H1 (cell line): Measurements from ENCODE around the gene WNT7A. TPM values are rescaled to one million over a fixed set of nuclear protein-coding genes. Genes with fewer than 3 reads are reported as not detected.

Source experiments
- CTCF ChIA-PET: fragments of 300-600 bp; sonication (Branson Sonifier 250); formaldehyde crosslinking; loops from one replicate; lab custom pipeline; 2021; ENCODE audit not compliant: partially characterized antibody; lab: Charles Lee
- POLR2A ChIA-PET: fragments of 300-600 bp; sonication (Branson Sonifier 250); formaldehyde crosslinking; loops from one replicate; lab custom pipeline; 2021; ENCODE audit warnings: inconsistent platforms; ENCODE audit not compliant: partially characterized antibody; lab: Charles Lee
- DNase-seq, 2 experiments: peaks; one replicate each; pipeline versions ENCODE4 v3.0.0 to v3.0.0-alpha.2; 2010 to 2022; ENCODE audit warnings: low spot score in 2 of 2, low read depth in 1 of 2, mixed read lengths in 1 of 2
- FAIRE-seq: peaks from 2 replicates; lab custom pipeline; 2011; peaks lifted over from hg19 to GRCh38; lab: Jason Lieb, UNC
- H2AFZ ChIP-seq: 2 replicates; pipeline ENCODE4 v1.8.1; 2012; ENCODE audit warnings: low read length, inconsistent platforms
- H2AK5ac ChIP-seq: 2 replicates; pipeline ENCODE4 v1.6.1; 2013; ENCODE audit warnings: low read depth, low read length
- H2BK120ac ChIP-seq: replicated peaks from 2 replicates; pipeline ENCODE3; 2013; ENCODE audit warnings: low read depth, low read length, inconsistent platforms
- H2BK12ac ChIP-seq: 2 replicates; pipeline ENCODE4 v1.6.1; 2013; ENCODE audit warnings: low read depth, low read length
- H2BK15ac ChIP-seq: 2 replicates; pipeline ENCODE4 v1.6.1; 2013; ENCODE audit warnings: low read length
- H2BK20ac ChIP-seq: 2 replicates; pipeline ENCODE4 v1.6.1; 2013; ENCODE audit warnings: low read length
- H2BK5ac ChIP-seq: 2 replicates; pipeline ENCODE4 v1.6.1; 2013; ENCODE audit warnings: low read depth, low read length
- H3K14ac ChIP-seq: 2 replicates; pipeline ENCODE4 v1.6.1; 2013; ENCODE audit warnings: inconsistent platforms; ENCODE audit not compliant: insufficient read length
- H3K18ac ChIP-seq: 2 replicates; pipeline ENCODE4 v1.6.1; 2013; ENCODE audit warnings: low read length; ENCODE audit errors: extremely low read depth
- H3K23ac ChIP-seq: 2 replicates; pipeline ENCODE4 v1.6.1; 2013; ENCODE audit warnings: inconsistent platforms; ENCODE audit not compliant: insufficient read length
- H3K23me2 ChIP-seq: 2 replicates; pipeline ENCODE4 v1.6.1; 2013; ENCODE audit warnings: low read depth, low read length
- H3K27ac ChIP-seq: 2 replicates; pipeline ENCODE4 v1.6.1; 2011; ENCODE audit warnings: low read depth, low read length, inconsistent platforms
- H3K27me3 ChIP-seq, 4 experiments: replicated peaks in 1 of 4; 1 replicate in 1 of 4; 2 replicates in 3 of 4; pipeline versions ENCODE4 v1.6.1 to v1.8.1; 2011 to 2013; ENCODE audit warnings: low read length in 3 of 4, mild to moderate bottlenecking in 3 of 4, inconsistent platforms in 2 of 4, mixed read lengths in 2 of 4, moderate library complexity in 1 of 4; ENCODE audit not compliant: control insufficient read depth in 3 of 4, insufficient read depth in 3 of 4; ENCODE audit errors: extremely low read depth in 1 of 4
- H3K36me3 ChIP-seq, 4 experiments: 2 replicates each; pipeline versions ENCODE4 v1.6.1 to v1.8.1; 2011 to 2013; ENCODE audit warnings: mild to moderate bottlenecking in 4 of 4, low read length in 3 of 4, moderate library complexity in 2 of 4, control low read depth in 1 of 4, inconsistent platforms in 1 of 4; ENCODE audit not compliant: insufficient read depth in 4 of 4, control insufficient read depth in 2 of 4
- H3K4ac ChIP-seq: replicated peaks from 2 replicates; pipeline ENCODE3; 2013; ENCODE audit warnings: low read length, low read depth, mixed read lengths, inconsistent platforms; ENCODE audit not compliant: insufficient read length
- H3K4me1 ChIP-seq, 4 experiments: replicated peaks in 1 of 4; 1 replicate in 1 of 4; 2 replicates in 3 of 4; pipeline versions ENCODE4 v1.6.1 to v1.8.1; 2011 to 2013; ENCODE audit warnings: low read length in 3 of 4, inconsistent platforms in 2 of 4, mixed read lengths in 1 of 4; ENCODE audit not compliant: insufficient read depth in 4 of 4, control insufficient read depth in 3 of 4
- H3K4me2 ChIP-seq, 2 experiments: 2 replicates each; pipeline versions ENCODE4 v1.6.1 to v1.8.1; 2011 to 2013; ENCODE audit warnings: low read depth in 2 of 2, low read length in 2 of 2, control low read depth in 1 of 2, inconsistent platforms in 1 of 2, mild to moderate bottlenecking in 1 of 2; ENCODE audit not compliant: insufficient read depth in 1 of 2
- H3K4me3 ChIP-seq, 4 experiments: fragments of 200-600, 300-600 bp in 1 of 4; sonication (generic), shearing (Covaris generic), sonication (Bioruptor Twin) in 1 of 4; 2 replicates each; pipeline versions ENCODE4 v1.5.1 to v1.8.1; 2011 to 2016; ENCODE audit warnings: low read length in 4 of 4, low read depth in 3 of 4, control low read depth in 2 of 4, inconsistent platforms in 2 of 4, mild to moderate bottlenecking in 2 of 4, mixed read lengths in 1 of 4, moderate library complexity in 1 of 4; ENCODE audit not compliant: insufficient read depth in 2 of 4; ENCODE audit errors: extremely low read depth in 1 of 4
- H3K56ac ChIP-seq: replicated peaks from 2 replicates; pipeline ENCODE3; 2013; ENCODE audit warnings: low read depth, mild to moderate bottlenecking, mixed read lengths, low read length, inconsistent platforms; ENCODE audit not compliant: insufficient read length
- H3K79me1 ChIP-seq: 2 replicates; pipeline ENCODE4 v1.6.1; 2013; ENCODE audit warnings: low read depth, low read length, control low read depth
- H3K79me2 ChIP-seq, 2 experiments: 2 replicates each; pipeline versions ENCODE4 v1.6.1 to v1.8.1; 2012 to 2013; ENCODE audit warnings: low read length in 2 of 2, mild to moderate bottlenecking in 2 of 2, inconsistent platforms in 1 of 2; ENCODE audit not compliant: insufficient read depth in 2 of 2, control insufficient read depth in 1 of 2
- H3K9ac ChIP-seq, 4 experiments: replicated peaks in 1 of 4; 1 replicate in 1 of 4; 2 replicates in 3 of 4; pipeline versions ENCODE4 v1.6.1 to v1.8.1; 2011 to 2013; ENCODE audit warnings: low read depth in 3 of 4, low read length in 3 of 4, control low read depth in 2 of 4, mild to moderate bottlenecking in 2 of 4, moderate library complexity in 2 of 4, inconsistent platforms in 1 of 4; ENCODE audit errors: extremely low read depth in 1 of 4
- H3K9me3 ChIP-seq, 2 experiments: 2 replicates each; pipeline versions ENCODE4 v1.6.1 to v1.8.1; 2012 to 2013; ENCODE audit warnings: mild to moderate bottlenecking in 2 of 2, moderate library complexity in 2 of 2, control low read depth in 1 of 2, inconsistent platforms in 1 of 2, low read depth in 1 of 2, low read length in 1 of 2, mixed read lengths in 1 of 2; ENCODE audit not compliant: insufficient read depth in 2 of 2
- H4K20me1 ChIP-seq, 2 experiments: replicated peaks in 1 of 2; 2 replicates each; pipeline versions ENCODE3 to v1.8.1; 2011 to 2013; ENCODE audit warnings: inconsistent platforms in 2 of 2, low read length in 2 of 2, mild to moderate bottlenecking in 1 of 2; ENCODE audit not compliant: insufficient read depth in 2 of 2, control insufficient read depth in 1 of 2
- H4K5ac ChIP-seq: 2 replicates; pipeline ENCODE4 v1.6.1; 2013; ENCODE audit warnings: low read length, low read depth, mixed read lengths, inconsistent platforms; ENCODE audit not compliant: insufficient read length
- H4K8ac ChIP-seq: 2 replicates; pipeline ENCODE4 v1.8.0; 2013; ENCODE audit warnings: mild to moderate bottlenecking, moderate library complexity, low read length, inconsistent platforms; ENCODE audit not compliant: insufficient read depth; ENCODE audit errors: extremely low read depth
- H4K91ac ChIP-seq: replicated peaks from 2 replicates; pipeline ENCODE3; 2013; ENCODE audit warnings: low read length, mixed read lengths, inconsistent platforms; ENCODE audit not compliant: insufficient read length
- KDM1A ChIP-seq: fragments of 200-600, 300-600 bp; sonication (generic); IDR thresholded peaks from 2 replicates; pipeline ENCODE4 v1.7.1; 2016; ENCODE audit warnings: mild to moderate bottlenecking, low read length, borderline replicate concordance
- SIN3A ChIP-seq, 2 experiments: IDR thresholded peaks in 1 of 2; conservative IDR thresholded peaks in 1 of 2; 2 replicates each; pipeline ENCODE4 v1.6.1; 2011 to 2012; ENCODE audit warnings: low read length in 2 of 2, improper control_type of control experiment in 1 of 2, low read depth in 1 of 2, mild to moderate bottlenecking in 1 of 2
- WGBS, 2 experiments: shearing (Covaris generic) in 1 of 2; methylation state at CpG; one replicate each; pipeline versions ENCODE4 v1.1.6 to v1.1.7; 2013 to 2015; ENCODE audit warnings: low lambda C conversion rate in 2 of 2, mixed read lengths in 2 of 2, inconsistent platforms in 1 of 2, low coverage in 1 of 2, missing lambda C conversion rate in 1 of 2; ENCODE audit not compliant: insufficient replicate concordance in 2 of 2, insufficient coverage in 1 of 2, insufficient read length in 1 of 2; ENCODE audit errors: extremely low coverage in 1 of 2, missing lambda C conversion rate in 1 of 2; 5-methylcytosine and 5-hydroxymethylcytosine counted together
- polyA plus RNA-seq, 7 experiments: library from polyadenylated mRNA; depleted of rRNA in 3 of 7; stranded (reverse) in 5 of 7; unstranded in 2 of 7; fragments of >200 nt in 5 of 7; fragments of 200-250 nt in 2 of 7; gene quantifications; 1 replicate in 5 of 7; 2 replicates in 1 of 7; 4 replicates in 1 of 7; pipeline versions ENCODE4 v1.2.1 to v1.2.3, GENCODE V29; 2011 to 2013; ENCODE audit warnings: missing spikeins in 2 of 7, mixed read lengths in 2 of 7
- total RNA-seq: library from RNA; stranded (reverse); fragmentation: NEBNext Ultra II Directional; extraction: Animal tissue kit (Norgen Biotek cat#: 25700); gene quantifications from 2 replicates; pipeline ENCODE4 v1.2.1, GENCODE V29; 2021

The WNT7A gene
- total and polyA plus RNA-seq, 2 of the 8 experiments (the other 6 are each of a cell fraction or from before 2014, with no cell fraction given): 0.02 TPM; not detected in 1

DNA sequence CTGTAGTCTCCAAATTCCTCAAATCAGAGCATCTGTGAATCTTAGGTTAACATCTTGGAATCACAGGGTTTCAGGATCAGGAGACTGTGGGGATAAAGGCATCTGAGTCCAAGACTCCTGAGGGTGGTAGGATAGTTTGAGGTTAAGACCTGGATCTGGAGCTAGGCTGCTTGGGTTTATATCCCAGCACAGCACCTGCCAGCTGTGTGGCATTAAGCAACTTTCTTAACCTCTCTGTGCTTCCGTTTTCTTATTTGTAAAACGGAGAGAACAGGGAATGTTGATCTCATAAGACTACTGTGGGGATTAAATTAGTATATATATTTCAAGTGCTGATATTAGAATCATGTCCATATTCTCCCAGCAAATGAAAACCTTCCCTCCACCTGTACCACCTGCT is 33.6 kb downstream of the WNT7A start:
- Histone ChIP-seq H3K56ac (no peak overlapping the region), H3K18ac (no peak overlapping the region), H3K36me3 (no peaks in the 10 kb centered on the region), H3K23me2 (no peaks in the 10 kb centered on the region), H3K23ac (no peak overlapping the region), H3K4ac (no peak overlapping the region), H2BK12ac (0 out of 2 replicates have a peak overlapping the region, but pooled peaks have one; percentile 19), H2BK20ac (no peak overlapping the region), H3K4me2 (no peak overlapping the region), H4K5ac (no peak overlapping the region), H2BK120ac (no peak overlapping the region)
- no peak for DNase-seq
- TF ChIP-seq SIN3A (conservative IDR thresholded peaks at IDR 0.05 in 1 of 2, IDR thresholded peaks at IDR 0.05 in 1 of 2; ENCODE audit: low read depth in 1 of 2, low read length in 2 of 2): no peak
- TF ChIP-seq KDM1A: 0 out of 2 replicates have a peak, but pooled peaks have one; percentile 13
- TF ChIP-seq, all 59 proteins: peak for 1
- no peak overlapping the region for H2BK15ac ChIP-seq
- no peaks in the 10 kb centered on the region for H3K79me2 ChIP-seq
- peaks cover 0 to 11% (median 4%) of the 10 kb centered on the region in 4 experiments; a peak in 2 of 7 replicates for H3K4me1 ChIP-seq
- H3K79me1 ChIP-seq: no peaks in the 10 kb centered on the region
- no peak overlapping the region for H2AFZ ChIP-seq
- WGBS, 2 experiments: 81% methylated on average over 2 of the region's 2 CpGs; no CpG with 5 or more reads in 1 of the 2 experiments
- H4K91ac ChIP-seq: no peak overlapping the region
- H3K9me3 ChIP-seq: no peaks in the 10 kb centered on the region
- POLR2A ChIA-PET: no interaction called here
- no peaks in the 10 kb centered on the region for H3K27me3 ChIP-seq
- CTCF ChIA-PET: interaction anchor here (1.3 to 2.2 kb wide), 3 partner anchors 16 to 40 kb away, joined by 3 to 7 read pairs (median 5); no protein-coding TSS in a partner anchor
- H3K14ac ChIP-seq: no peak overlapping the region
- H3K4me3 ChIP-seq: no peak overlapping the region
- no peak overlapping the region for H4K8ac ChIP-seq
- H2AK5ac ChIP-seq: no peak overlapping the region
- H3K9ac ChIP-seq: no peak overlapping the region
- H2BK5ac ChIP-seq: no peak overlapping the region
- H3K27ac ChIP-seq: no peak overlapping the region
- no peaks in the 10 kb centered on the region for H4K20me1 ChIP-seq
- FAIRE-seq: no peak
